ENCODE data around the gene RILP.

Gene RILP

GRCh38 chr17:1620486-1620885 lies 29.2 kb downstream of the RILP start:
- no peak for TF ChIP-seq CTCF (IDR thresholded peaks at IDR 0.05; ENCODE audit: low read depth, low read length)
- no peak overlapping the region for H3K4me3 ChIP-seq (ENCODE audit: low read depth, low read length)

GRCh38 chr17:1617620-1618174 lies 32.0 kb downstream of the RILP start:
- H3K4me3 ChIP-seq (ENCODE audit: low read depth, low read length) = no peak overlapping the region
- TF ChIP-seq CTCF (IDR thresholded peaks at IDR 0.05; ENCODE audit: low read depth, low read length) = no peak

GRCh38 chr17:1616101-1616500 lies 33.6 kb downstream of the RILP start:
- no peak for TF ChIP-seq CTCF (IDR thresholded peaks at IDR 0.05; ENCODE audit: low read depth, low read length)
- H3K4me3 ChIP-seq (ENCODE audit: low read depth, low read length) = no peak overlapping the region

GRCh38 chr17:1612400-1612799 lies 37.3 kb downstream of the RILP start:
- no peak for TF ChIP-seq CTCF (IDR thresholded peaks at IDR 0.05; ENCODE audit: low read depth, low read length)
- H3K4me3 ChIP-seq (ENCODE audit: low read depth, low read length) = no peak overlapping the region

- H3K4me3 ChIP-seq (ENCODE audit: low read depth, low read length) = no peak overlapping the region
- no peak for TF ChIP-seq CTCF (IDR thresholded peaks at IDR 0.05; ENCODE audit: low read depth, low read length)
These were observed 38.0 kb downstream of the RILP start for GRCh38 chr17:1611715-1612114.

- no peak for TF ChIP-seq CTCF (IDR thresholded peaks at IDR 0.05; ENCODE audit: low read depth, low read length)
- H3K4me3 ChIP-seq (ENCODE audit: low read depth, low read length) = no peak overlapping the region
These were observed 41.0 kb downstream of the RILP start for GRCh38 chr17:1608676-1609075.

GRCh38 chr17:1607971-1608320 lies 41.7 kb downstream of the RILP start:
- no peak overlapping the region for H3K4me3 ChIP-seq (ENCODE audit: low read depth, low read length)
- no peak for TF ChIP-seq CTCF (IDR thresholded peaks at IDR 0.05; ENCODE audit: low read depth, low read length)

Measured in WI38 (cell line).